Hepatocyte (in vitro differentiated cells): ENCODE results near the gene TTLL7. TPM values are rescaled to one million over a fixed set of nuclear protein-coding genes. Genes with fewer than 3 reads are reported as not detected.

Experiments
- DNase-seq: peaks from one replicate; pipeline ENCODE4 v3.0.0-alpha.2; 2016; ENCODE audit warnings: low spot score
- H2AFZ ChIP-seq: fragments of 200-600 bp; sonication (generic); 2 replicates; pipeline ENCODE4 v1.6.0; 2016; ENCODE audit warnings: antibody characterized with exemption, mild to moderate bottlenecking
- H3K27ac ChIP-seq: fragments of 200-600 bp; sonication (generic); 2 replicates; pipeline ENCODE4 v1.5.1; 2016; ENCODE audit warnings: mild to moderate bottlenecking
- H3K27me3 ChIP-seq: fragments of 200-600 bp; sonication (generic); 2 replicates; pipeline ENCODE4 v1.6.1; 2016
- H3K36me3 ChIP-seq: fragments of 200-600 bp; sonication (generic); replicated peaks from 2 replicates; pipeline ENCODE4 v1.5.1; 2016; ENCODE audit warnings: low read depth; ENCODE audit not compliant: insufficient read depth
- H3K4me1 ChIP-seq: fragments of 200-600 bp; sonication (generic); 2 replicates; pipeline ENCODE4 v1.5.1; 2016; ENCODE audit warnings: mild to moderate bottlenecking, moderate library complexity; ENCODE audit not compliant: insufficient read depth
- H3K4me2 ChIP-seq: fragments of 200-600 bp; sonication (generic); 2 replicates; pipeline ENCODE4 v1.6.0; 2016
- H3K4me3 ChIP-seq: fragments of 200-600 bp; sonication (generic); 2 replicates; pipeline ENCODE4 v1.5.1; 2016; ENCODE audit warnings: mild to moderate bottlenecking
- H3K79me2 ChIP-seq: fragments of 200-600 bp; sonication (generic); 2 replicates; pipeline ENCODE4 v1.6.0; 2017; ENCODE audit warnings: mild to moderate bottlenecking
- H3K9me2 ChIP-seq: fragments of 200-600 bp; sonication (generic); replicated peaks from 2 replicates; pipeline ENCODE4 v1.6.0; 2017; ENCODE audit warnings: mild to moderate bottlenecking; ENCODE audit not compliant: insufficient read depth
- H3K9me3 ChIP-seq: fragments of 200-600 bp; sonication (generic); 2 replicates; pipeline ENCODE4 v1.5.1; 2016; ENCODE audit warnings: low read depth, mild to moderate bottlenecking
- H4K20me1 ChIP-seq: fragments of 200-600 bp; sonication (generic); 2 replicates; pipeline ENCODE4 v1.6.0; 2016; ENCODE audit warnings: mild to moderate bottlenecking; ENCODE audit not compliant: insufficient read depth, poor library complexity, severe bottlenecking
- EZH2 ChIP-seq: fragments of 200-600 bp; sonication (generic); IDR thresholded peaks from 2 replicates; pipeline ENCODE4 v1.6.1; 2016; ENCODE audit warnings: antibody characterized with exemption, mild to moderate bottlenecking, borderline replicate concordance
- EZH2phosphoT487 ChIP-seq: fragments of 200-600 bp; sonication (generic); IDR thresholded peaks from one replicate; pipeline ENCODE4 v1.6.1; 2018; ENCODE audit warnings: antibody characterized with exemption, mild to moderate bottlenecking, low read depth, moderate library complexity; ENCODE audit not compliant: unreplicated experiment, severe bottlenecking
- WGBS: methylation state at CpG from one replicate; pipeline ENCODE4 v1.1.6; 2016; ENCODE audit warnings: low lambda C conversion rate; ENCODE audit errors: missing lambda C conversion rate; 5-methylcytosine and 5-hydroxymethylcytosine counted together
- polyA plus RNA-seq: library from polyadenylated mRNA; unstranded; fragments of >200 nt; fragmentation: Nextera tagmentation; extraction: Ambion mirVana; gene quantifications from 2 replicates; pipeline ENCODE4 v1.2.1, GENCODE V29; 2016
- total RNA-seq: library from RNA; depleted of rRNA; stranded (reverse); fragments of >200 nt; gene quantifications from 2 replicates; pipeline ENCODE4 v1.2.3, GENCODE V29; 2014
- TF ChIP-seq, protein P1 (sequence below): fragments of 200-600 bp; sonication (generic); IDR thresholded peaks from 2 replicates; pipeline ENCODE4 v1.5.1; 2016; ENCODE audit warnings: antibody characterized with exemption, mild to moderate bottlenecking; ENCODE audit not compliant: poor library complexity

Gene TTLL7
- total and polyA plus RNA-seq, 2 experiments from 2014 or later = 1.9 to 3.5 TPM

DNA sequence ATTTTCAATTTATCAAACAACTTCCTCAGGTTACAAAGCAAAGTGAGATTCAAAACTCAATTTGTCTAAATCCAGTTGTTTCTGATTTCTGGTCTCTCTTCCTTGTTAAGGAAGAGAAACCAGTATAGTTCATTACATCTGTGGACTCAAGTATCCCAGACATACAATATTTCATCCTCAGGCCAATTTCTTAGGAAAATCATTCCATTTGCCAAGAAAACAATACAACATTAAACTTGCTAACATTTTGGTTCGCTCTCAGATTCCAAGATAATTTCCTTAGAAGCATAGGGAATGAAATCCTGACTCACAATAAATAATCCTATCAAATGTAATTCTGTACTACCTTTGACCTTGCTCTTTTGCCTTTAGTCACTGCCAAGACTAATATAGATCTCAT is 11.2 kb upstream of the TTLL7 start:
- Histone ChIP-seq H3K79me2 (no peaks in the 10 kb centered on the region), H3K9me3 (no peaks in the 10 kb centered on the region), H3K36me3 (no peaks in the 10 kb centered on the region), H3K27me3 (no peaks in the 10 kb centered on the region), H3K4me2 (no peak overlapping the region), H3K4me1 (no peaks in the 10 kb centered on the region), H3K9me2 (no peaks in the 10 kb centered on the region), H3K4me3 (no peak overlapping the region), H4K20me1 (no peaks in the 10 kb centered on the region), H2AFZ (no peak overlapping the region), H3K27ac (no peak overlapping the region)
- no peak for TF ChIP-seq EZH2phosphoT487
- DNase-seq = no peak
- WGBS = 87% methylated on average over 1 of the region's 1 CpG

GRCh38 chr1:84008631-84009030 is 9.7 kb upstream of the TTLL7 start:
- H3K79me2 ChIP-seq = no peaks in the 10 kb centered on the region
- TF ChIP-seq, protein P1, sequence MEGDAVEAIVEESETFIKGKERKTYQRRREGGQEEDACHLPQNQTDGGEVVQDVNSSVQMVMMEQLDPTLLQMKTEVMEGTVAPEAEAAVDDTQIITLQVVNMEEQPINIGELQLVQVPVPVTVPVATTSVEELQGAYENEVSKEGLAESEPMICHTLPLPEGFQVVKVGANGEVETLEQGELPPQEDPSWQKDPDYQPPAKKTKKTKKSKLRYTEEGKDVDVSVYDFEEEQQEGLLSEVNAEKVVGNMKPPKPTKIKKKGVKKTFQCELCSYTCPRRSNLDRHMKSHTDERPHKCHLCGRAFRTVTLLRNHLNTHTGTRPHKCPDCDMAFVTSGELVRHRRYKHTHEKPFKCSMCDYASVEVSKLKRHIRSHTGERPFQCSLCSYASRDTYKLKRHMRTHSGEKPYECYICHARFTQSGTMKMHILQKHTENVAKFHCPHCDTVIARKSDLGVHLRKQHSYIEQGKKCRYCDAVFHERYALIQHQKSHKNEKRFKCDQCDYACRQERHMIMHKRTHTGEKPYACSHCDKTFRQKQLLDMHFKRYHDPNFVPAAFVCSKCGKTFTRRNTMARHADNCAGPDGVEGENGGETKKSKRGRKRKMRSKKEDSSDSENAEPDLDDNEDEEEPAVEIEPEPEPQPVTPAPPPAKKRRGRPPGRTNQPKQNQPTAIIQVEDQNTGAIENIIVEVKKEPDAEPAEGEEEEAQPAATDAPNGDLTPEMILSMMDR = no peak
- TF ChIP-seq EZH2phosphoT487 = no peak
- TF ChIP-seq EZH2 = no peak
- 91% methylated on average over 5 of the region's 5 CpGs for WGBS
- no peaks in the 10 kb centered on the region for H4K20me1 ChIP-seq
- H3K9me3 ChIP-seq = no peaks in the 10 kb centered on the region
- no peaks in the 10 kb centered on the region for H3K9me2 ChIP-seq
- no peak overlapping the region for H3K27ac ChIP-seq
- no peak for DNase-seq
- no peaks in the 10 kb centered on the region for H3K4me1 ChIP-seq
- H3K4me3 ChIP-seq = no peak overlapping the region
- H3K27me3 ChIP-seq = no peaks in the 10 kb centered on the region
- H3K4me2 ChIP-seq = no peak overlapping the region
- no peaks in the 10 kb centered on the region for H3K36me3 ChIP-seq
- no peak overlapping the region for H2AFZ ChIP-seq

- Histone ChIP-seq H3K9me3 (no peaks in the 10 kb centered on the region), H3K4me1 (no peaks in the 10 kb centered on the region), H3K4me3 (no peak overlapping the region), H2AFZ (no peak overlapping the region), H4K20me1 (no peaks in the 10 kb centered on the region), H3K4me2 (no peak overlapping the region), H3K36me3 (no peaks in the 10 kb centered on the region), H3K9me2 (no peaks in the 10 kb centered on the region), H3K27ac (no peak overlapping the region), H3K27me3 (peaks cover 5% of the 10 kb centered on the region), H3K79me2 (no peaks in the 10 kb centered on the region)
- TF ChIP-seq EZH2phosphoT487 = no peak
- TF ChIP-seq, protein P1 = no peak
- no peak for TF ChIP-seq EZH2
- no peak for DNase-seq
- WGBS = 88% methylated on average over 6 of the region's 6 CpGs
Observed at GRCh38 chr1:84006591-84006990, 7.7 kb upstream of the TTLL7 start.

GRCh38 chr1:84001501-84001900 is 2.6 kb upstream of the TTLL7 start:
- no peaks in the 10 kb centered on the region for H3K79me2 ChIP-seq
- DNase-seq = no peak
- H3K4me2 ChIP-seq = no peak overlapping the region
- no peaks in the 10 kb centered on the region for H3K9me3 ChIP-seq
- no peaks in the 10 kb centered on the region for H3K9me2 ChIP-seq
- no peak overlapping the region for H3K4me3 ChIP-seq
- no peak overlapping the region for H2AFZ ChIP-seq
- no peaks in the 10 kb centered on the region for H3K36me3 ChIP-seq
- H4K20me1 ChIP-seq = no peaks in the 10 kb centered on the region
- no peak overlapping the region for H3K27ac ChIP-seq
- TF ChIP-seq, protein P1 = no peak
- no peak for TF ChIP-seq EZH2
- TF ChIP-seq EZH2phosphoT487 = no peak
- peaks cover 5% of the 10 kb centered on the region for H3K4me1 ChIP-seq
- 76% methylated on average over 2 of the region's 2 CpGs for WGBS
- H3K27me3 ChIP-seq = peaks cover 28% of the 10 kb centered on the region
